H9 (cell line): ENCODE data around the gene KRT78. TPM values are rescaled to one million over a fixed set of nuclear protein-coding genes. Genes with fewer than 3 reads are reported as not detected.

Source experiments
- DNase-seq: peaks from one replicate; pipeline ENCODE4 v3.0.0-alpha.2; 2017
- H2AFZ ChIP-seq: one replicate; pipeline ENCODE4 v1.6.1; 2013; ENCODE audit warnings: mild to moderate bottlenecking, low read length, control low read depth, moderate library complexity
- H2AK5ac ChIP-seq: 2 replicates; pipeline ENCODE4 v1.6.1; 2013; ENCODE audit warnings: low read length, control low read depth, mixed read lengths; ENCODE audit not compliant: insufficient read length
- H2BK120ac ChIP-seq: one replicate; pipeline ENCODE4 v1.6.1; 2013; ENCODE audit warnings: low read depth, mild to moderate bottlenecking, low read length, control low read depth, inconsistent platforms; ENCODE audit not compliant: poor library complexity, severe bottlenecking
- H2BK12ac ChIP-seq: 2 replicates; pipeline ENCODE4 v1.6.1; 2013; ENCODE audit warnings: low read length, control low read depth, mixed read lengths, low read depth; ENCODE audit not compliant: insufficient read length
- H2BK15ac ChIP-seq: 2 replicates; pipeline ENCODE4 v1.6.1; 2013; ENCODE audit warnings: low read depth, low read length, control low read depth
- H2BK20ac ChIP-seq: one replicate; pipeline ENCODE4 v1.6.1; 2013; ENCODE audit warnings: low read depth, mild to moderate bottlenecking, low read length, control low read depth, inconsistent platforms; ENCODE audit not compliant: poor library complexity, severe bottlenecking
- H2BK5ac ChIP-seq: 2 replicates; pipeline ENCODE4 v1.6.1; 2013; ENCODE audit warnings: low read length, control low read depth, mixed read lengths; ENCODE audit not compliant: insufficient read length
- H3K14ac ChIP-seq: 2 replicates; pipeline ENCODE4 v1.6.1; 2013; ENCODE audit warnings: low read length, control low read depth; ENCODE audit not compliant: insufficient read depth
- H3K18ac ChIP-seq: 2 replicates; pipeline ENCODE4 v1.6.1; 2013; ENCODE audit warnings: low read depth, mild to moderate bottlenecking, mixed read lengths, low read length, control low read depth; ENCODE audit not compliant: insufficient read length
- H3K23ac ChIP-seq: 2 replicates; pipeline ENCODE4 v1.6.1; 2013; ENCODE audit warnings: low read length, control low read depth, mixed read lengths, low read depth; ENCODE audit not compliant: insufficient read length
- H3K23me2 ChIP-seq: 2 replicates; pipeline ENCODE4 v1.6.1; 2013; ENCODE audit warnings: low read depth, mild to moderate bottlenecking, mixed read lengths, low read length, control low read depth; ENCODE audit not compliant: insufficient read length, poor library complexity, severe bottlenecking
- H3K27ac ChIP-seq: 2 replicates; pipeline ENCODE4 v1.5.1; 2013; ENCODE audit warnings: low read length, control low read depth, mixed read lengths, low read depth; ENCODE audit not compliant: insufficient read length
- H3K27me3 ChIP-seq: 2 replicates; pipeline ENCODE4 v1.6.1; 2013; ENCODE audit warnings: low read length, control low read depth, inconsistent platforms; ENCODE audit not compliant: insufficient read depth
- H3K4ac ChIP-seq: 2 replicates; pipeline ENCODE4 v1.6.1; 2013; ENCODE audit warnings: low read depth, mild to moderate bottlenecking, control low read depth, inconsistent platforms, low read length, moderate library complexity
- H3K4me1 ChIP-seq: 2 replicates; pipeline ENCODE4 v1.6.1; 2013; ENCODE audit warnings: low read length, control low read depth, inconsistent platforms; ENCODE audit not compliant: insufficient read depth
- H3K4me2 ChIP-seq: 2 replicates; pipeline ENCODE4 v1.6.1; 2013; ENCODE audit warnings: low read length, control low read depth, mixed read lengths; ENCODE audit not compliant: insufficient read length, insufficient read depth
- H3K56ac ChIP-seq: 2 replicates; pipeline ENCODE4 v1.6.1; 2013; ENCODE audit warnings: low read depth, mild to moderate bottlenecking, mixed read lengths, low read length, control low read depth; ENCODE audit not compliant: insufficient read length
- H3K79me1 ChIP-seq: 2 replicates; pipeline ENCODE4 v1.6.1; 2013; ENCODE audit warnings: low read depth, mild to moderate bottlenecking, moderate library complexity, low read length, control low read depth, inconsistent platforms; ENCODE audit not compliant: insufficient read depth, poor library complexity, severe bottlenecking
- H3K79me2 ChIP-seq: 2 replicates; pipeline ENCODE4 v1.6.1; 2013; ENCODE audit warnings: low read length, control low read depth, inconsistent platforms; ENCODE audit not compliant: insufficient read depth
- H3K9ac ChIP-seq: 2 replicates; pipeline ENCODE4 v1.6.1; 2013; ENCODE audit warnings: low read length, control low read depth, mixed read lengths; ENCODE audit not compliant: insufficient read length; ENCODE audit errors: extremely low read depth
- H3K9me3 ChIP-seq: one replicate; pipeline ENCODE4 v1.6.1; 2013; ENCODE audit warnings: low read depth, low read length, inconsistent platforms; ENCODE audit not compliant: control insufficient read depth
- H3T11ph ChIP-seq: one replicate; pipeline ENCODE4 v1.6.1; 2013; ENCODE audit warnings: mild to moderate bottlenecking, low read length, control low read depth, inconsistent platforms
- H4K20me1 ChIP-seq: one replicate; pipeline ENCODE4 v1.6.1; 2013; ENCODE audit not compliant: control insufficient read depth, insufficient read length, insufficient read depth
- H4K5ac ChIP-seq: 2 replicates; pipeline ENCODE4 v1.6.1; 2013; ENCODE audit warnings: low read depth, mild to moderate bottlenecking, mixed read lengths, low read length, control low read depth; ENCODE audit not compliant: insufficient read length
- H4K8ac ChIP-seq: replicated peaks from 2 replicates; pipeline ENCODE4 v1.6.1; 2013; ENCODE audit warnings: low read length, control low read depth, mixed read lengths, low read depth; ENCODE audit not compliant: insufficient read length
- H4K91ac ChIP-seq: 2 replicates; pipeline ENCODE4 v1.6.1; 2013; ENCODE audit warnings: low read depth, mild to moderate bottlenecking, moderate library complexity, mixed read lengths, low read length, control low read depth; ENCODE audit not compliant: insufficient read length
- H3K27ac Mint-ChIP-seq, 3 experiments: 2 replicates in 2 of 3; 3 replicates in 1 of 3; pipeline ENCODE4 v1.8.0; 2020 to 2021; ENCODE audit warnings: mixed read lengths in 3 of 3, mild to moderate bottlenecking in 1 of 3, moderate library complexity in 1 of 3
- H3K27me3 Mint-ChIP-seq: 2 replicates; pipeline ENCODE4 v1.8.0; 2021; ENCODE audit warnings: low read depth, mild to moderate bottlenecking, moderate library complexity, mixed read lengths
- H3K36me3 Mint-ChIP-seq, 3 experiments: 2 replicates in 2 of 3; 3 replicates in 1 of 3; pipeline ENCODE4 v1.8.0; 2020 to 2021; ENCODE audit warnings: low read depth in 3 of 3, mixed read lengths in 3 of 3; ENCODE audit not compliant: insufficient read depth in 1 of 3
- H3K4me1 Mint-ChIP-seq, 2 experiments: 2 replicates each; pipeline ENCODE4 v1.8.0; 2020; ENCODE audit warnings: mixed read lengths in 2 of 2
- H3K4me3 Mint-ChIP-seq, 2 experiments: 2 replicates in 1 of 2; 3 replicates in 1 of 2; pipeline ENCODE4 v1.8.0; 2020 to 2021; ENCODE audit warnings: mild to moderate bottlenecking in 2 of 2, mixed read lengths in 2 of 2, moderate library complexity in 1 of 2
- H3K9me3 Mint-ChIP-seq, 2 experiments: 2 replicates in 1 of 2; 3 replicates in 1 of 2; pipeline ENCODE4 v1.8.0; 2020; ENCODE audit warnings: mild to moderate bottlenecking in 2 of 2, mixed read lengths in 2 of 2, moderate library complexity in 1 of 2
- WGBS: extraction: QIAGEN DNeasy Blood & Tissue Kit; methylation state at CpG from one replicate; pipeline ENCODE4 v1.1.7; 2013; ENCODE audit warnings: missing lambda C conversion rate, low lambda C conversion rate, mixed read lengths; ENCODE audit not compliant: insufficient read length; ENCODE audit errors: extremely low coverage; 5-methylcytosine and 5-hydroxymethylcytosine counted together
- total RNA-seq: library from RNA; stranded (reverse); gene quantifications from 2 replicates; pipeline ENCODE4 v1.2.1, GENCODE V29; 2021
- TF ChIP-seq, protein P1 (sequence below): fragments of 200-600 bp; sonication (generic); conservative IDR thresholded peaks from 3 replicates; pipeline ENCODE4 v1.8.0; 2021; ENCODE audit warnings: antibody characterized with exemption, mild to moderate bottlenecking

The KRT78 gene
- total RNA-seq, 1 experiment from 2014 or later, result not detected

- Histone ChIP-seq H3K79me2 (no peaks in the 10 kb centered on the region), H3K4me2 (no peak overlapping the region), H4K91ac (no peak overlapping the region), H3K14ac (no peak overlapping the region), H2AFZ (no peak overlapping the region), H3K79me1 (no peaks in the 10 kb centered on the region), H2BK20ac (no peak overlapping the region), H3K27me3 (no peaks in the 10 kb centered on the region), H3K56ac (no peak overlapping the region), H2BK12ac (no peak overlapping the region), H2BK120ac (no peak overlapping the region), H4K8ac (no peak overlapping the region), H3K4me1 (no peaks in the 10 kb centered on the region), H3K23ac (no peak overlapping the region), H2BK5ac (no peak overlapping the region), H3K4ac (no peak overlapping the region), H3K9me3 (no peaks in the 10 kb centered on the region), H3K18ac (no peak overlapping the region), H2AK5ac (no peak overlapping the region), H3K23me2 (no peaks in the 10 kb centered on the region), H3K27ac (no peak overlapping the region), H3T11ph (no peak overlapping the region), H4K20me1 (no peaks in the 10 kb centered on the region), H2BK15ac (no peak overlapping the region), H3K9ac (no peak overlapping the region), H4K5ac (no peak overlapping the region)
- peaks cover 7% of the 10 kb centered on the region for H3K27me3 Mint-ChIP-seq
- H3K4me3 Mint-ChIP-seq, result no peak overlapping the region
- H3K9me3 Mint-ChIP-seq, result no peaks in the 10 kb centered on the region; a peak in 1 of 5 replicates
- DNase-seq, result no peak
- TF ChIP-seq, protein P1, sequence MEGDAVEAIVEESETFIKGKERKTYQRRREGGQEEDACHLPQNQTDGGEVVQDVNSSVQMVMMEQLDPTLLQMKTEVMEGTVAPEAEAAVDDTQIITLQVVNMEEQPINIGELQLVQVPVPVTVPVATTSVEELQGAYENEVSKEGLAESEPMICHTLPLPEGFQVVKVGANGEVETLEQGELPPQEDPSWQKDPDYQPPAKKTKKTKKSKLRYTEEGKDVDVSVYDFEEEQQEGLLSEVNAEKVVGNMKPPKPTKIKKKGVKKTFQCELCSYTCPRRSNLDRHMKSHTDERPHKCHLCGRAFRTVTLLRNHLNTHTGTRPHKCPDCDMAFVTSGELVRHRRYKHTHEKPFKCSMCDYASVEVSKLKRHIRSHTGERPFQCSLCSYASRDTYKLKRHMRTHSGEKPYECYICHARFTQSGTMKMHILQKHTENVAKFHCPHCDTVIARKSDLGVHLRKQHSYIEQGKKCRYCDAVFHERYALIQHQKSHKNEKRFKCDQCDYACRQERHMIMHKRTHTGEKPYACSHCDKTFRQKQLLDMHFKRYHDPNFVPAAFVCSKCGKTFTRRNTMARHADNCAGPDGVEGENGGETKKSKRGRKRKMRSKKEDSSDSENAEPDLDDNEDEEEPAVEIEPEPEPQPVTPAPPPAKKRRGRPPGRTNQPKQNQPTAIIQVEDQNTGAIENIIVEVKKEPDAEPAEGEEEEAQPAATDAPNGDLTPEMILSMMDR, result no peak
- no peak overlapping the region for H3K27ac Mint-ChIP-seq
- WGBS, result no CpG with 5 or more reads among the region's 10 CpGs
- no peaks in the 10 kb centered on the region for H3K36me3 Mint-ChIP-seq
- peaks cover 3 to 10% of the 10 kb centered on the region in 2 experiments; a peak in 3 of 4 replicates for H3K4me1 Mint-ChIP-seq
These were observed 56.4 kb downstream of the KRT78 start for GRCh38 chr12:52792185-52793029.
